ENCODE measurements around the gene FAR1.

The FAR1 gene

GRCh38 chr11:13637125-13638069 is 31.1 kb upstream of the FAR1 start:
- no peak overlapping the region for H3K4me3 ChIP-seq (ENCODE audit: low read depth, low read length, poor library complexity, severe bottlenecking)
- H3K9me2 ChIP-seq (ENCODE audit: low read depth, low read length) = no peaks in the 10 kb centered on the region
- H4K20me1 ChIP-seq (ENCODE audit: insufficient read depth, low read length) = no peaks in the 10 kb centered on the region
- TF ChIP-seq EZH2 (IDR thresholded peaks at IDR 0.05; ENCODE audit: borderline replicate concordance, low read length) (no peak), CTCF (IDR thresholded peaks at IDR 0.05; ENCODE audit: low read length) (no peak)
- H3F3A ChIP-seq (ENCODE audit: insufficient read depth, low read length) = no peaks in the 10 kb centered on the region
- no peak overlapping the region for H3K27ac ChIP-seq (ENCODE audit: low read depth, low read length, poor library complexity, severe bottlenecking)
- peaks cover 2% of the 10 kb centered on the region; the same call in 1 of the 2 replicates for H3K9me3 ChIP-seq (ENCODE audit: low read length)
- no peaks in the 10 kb centered on the region for H3K36me3 ChIP-seq (ENCODE audit: insufficient read depth, low read length)
- no peak overlapping the region for H2AFZ ChIP-seq (ENCODE audit: low read length)
- H3K79me2 ChIP-seq (ENCODE audit: insufficient read depth, low read length) = no peaks in the 10 kb centered on the region
- no peaks in the 10 kb centered on the region for H3K27me3 ChIP-seq (ENCODE audit: insufficient read depth, low read length)
- no peak overlapping the region for H3K9ac ChIP-seq (ENCODE audit: low read length)
- no peak overlapping the region for H3K4me2 ChIP-seq (ENCODE audit: low read length)
- no peaks in the 10 kb centered on the region for H3K4me1 ChIP-seq (ENCODE audit: insufficient read depth, low read length, severe bottlenecking)

GRCh38 chr11:13638422-13638821 is 30.0 kb upstream of the FAR1 start:
- Histone ChIP-seq H4K20me1 (ENCODE audit: insufficient read depth, low read length) (no peaks in the 10 kb centered on the region), H3K4me3 (ENCODE audit: low read depth, low read length, poor library complexity, severe bottlenecking) (no peak overlapping the region), H3K9ac (ENCODE audit: low read length) (no peak overlapping the region), H3F3A (ENCODE audit: insufficient read depth, low read length) (no peaks in the 10 kb centered on the region), H3K27me3 (ENCODE audit: insufficient read depth, low read length) (no peaks in the 10 kb centered on the region), H3K79me2 (ENCODE audit: insufficient read depth, low read length) (no peaks in the 10 kb centered on the region), H3K4me2 (ENCODE audit: low read length) (no peak overlapping the region), H3K9me2 (ENCODE audit: low read depth, low read length) (no peaks in the 10 kb centered on the region), H3K36me3 (ENCODE audit: insufficient read depth, low read length) (no peaks in the 10 kb centered on the region), H3K27ac (ENCODE audit: low read depth, low read length, poor library complexity, severe bottlenecking) (no peak overlapping the region), H3K9me3 (ENCODE audit: low read length) (peaks cover 2% of the 10 kb centered on the region; the same call in 1 of the 2 replicates), H3K4me1 (ENCODE audit: insufficient read depth, low read length, severe bottlenecking) (no peaks in the 10 kb centered on the region), H2AFZ (ENCODE audit: low read length) (no peak overlapping the region)
- TF ChIP-seq EZH2 (IDR thresholded peaks at IDR 0.05; ENCODE audit: borderline replicate concordance, low read length) (no peak), CTCF (IDR thresholded peaks at IDR 0.05; ENCODE audit: low read length) (no peak)

GRCh38 chr11:13644997-13645687 is 23.3 kb upstream of the FAR1 start:
- Histone ChIP-seq H3K9ac (ENCODE audit: low read length) (no peak overlapping the region), H3F3A (ENCODE audit: insufficient read depth, low read length) (no peaks in the 10 kb centered on the region), H4K20me1 (ENCODE audit: insufficient read depth, low read length) (no peaks in the 10 kb centered on the region), H2AFZ (ENCODE audit: low read length) (no peak overlapping the region), H3K4me3 (ENCODE audit: low read depth, low read length, poor library complexity, severe bottlenecking) (no peak overlapping the region), H3K9me3 (ENCODE audit: low read length) (no peaks in the 10 kb centered on the region), H3K36me3 (ENCODE audit: insufficient read depth, low read length) (no peaks in the 10 kb centered on the region), H3K4me2 (ENCODE audit: low read length) (no peak overlapping the region), H3K27me3 (ENCODE audit: insufficient read depth, low read length) (no peaks in the 10 kb centered on the region), H3K27ac (ENCODE audit: low read depth, low read length, poor library complexity, severe bottlenecking) (no peak overlapping the region), H3K79me2 (ENCODE audit: insufficient read depth, low read length) (no peaks in the 10 kb centered on the region), H3K9me2 (ENCODE audit: low read depth, low read length) (no peaks in the 10 kb centered on the region), H3K4me1 (ENCODE audit: insufficient read depth, low read length, severe bottlenecking) (no peaks in the 10 kb centered on the region)
- no peak for TF ChIP-seq CTCF (IDR thresholded peaks at IDR 0.05; ENCODE audit: low read length)
- no peak for TF ChIP-seq EZH2 (IDR thresholded peaks at IDR 0.05; ENCODE audit: borderline replicate concordance, low read length)

All from OCI-LY1 (cell line).